HG03045 (cell line): ENCODE results near the gene TRIM62.

Source experiments
- ATAC-seq: cut with Tn5 transposase; IDR thresholded peaks from one replicate; pipeline ENCODE4 v1.9.1; 2021; ENCODE audit warnings: mild to moderate bottlenecking, moderate library complexity; ENCODE audit not compliant: unreplicated experiment

TRIM62 gene

DNA sequence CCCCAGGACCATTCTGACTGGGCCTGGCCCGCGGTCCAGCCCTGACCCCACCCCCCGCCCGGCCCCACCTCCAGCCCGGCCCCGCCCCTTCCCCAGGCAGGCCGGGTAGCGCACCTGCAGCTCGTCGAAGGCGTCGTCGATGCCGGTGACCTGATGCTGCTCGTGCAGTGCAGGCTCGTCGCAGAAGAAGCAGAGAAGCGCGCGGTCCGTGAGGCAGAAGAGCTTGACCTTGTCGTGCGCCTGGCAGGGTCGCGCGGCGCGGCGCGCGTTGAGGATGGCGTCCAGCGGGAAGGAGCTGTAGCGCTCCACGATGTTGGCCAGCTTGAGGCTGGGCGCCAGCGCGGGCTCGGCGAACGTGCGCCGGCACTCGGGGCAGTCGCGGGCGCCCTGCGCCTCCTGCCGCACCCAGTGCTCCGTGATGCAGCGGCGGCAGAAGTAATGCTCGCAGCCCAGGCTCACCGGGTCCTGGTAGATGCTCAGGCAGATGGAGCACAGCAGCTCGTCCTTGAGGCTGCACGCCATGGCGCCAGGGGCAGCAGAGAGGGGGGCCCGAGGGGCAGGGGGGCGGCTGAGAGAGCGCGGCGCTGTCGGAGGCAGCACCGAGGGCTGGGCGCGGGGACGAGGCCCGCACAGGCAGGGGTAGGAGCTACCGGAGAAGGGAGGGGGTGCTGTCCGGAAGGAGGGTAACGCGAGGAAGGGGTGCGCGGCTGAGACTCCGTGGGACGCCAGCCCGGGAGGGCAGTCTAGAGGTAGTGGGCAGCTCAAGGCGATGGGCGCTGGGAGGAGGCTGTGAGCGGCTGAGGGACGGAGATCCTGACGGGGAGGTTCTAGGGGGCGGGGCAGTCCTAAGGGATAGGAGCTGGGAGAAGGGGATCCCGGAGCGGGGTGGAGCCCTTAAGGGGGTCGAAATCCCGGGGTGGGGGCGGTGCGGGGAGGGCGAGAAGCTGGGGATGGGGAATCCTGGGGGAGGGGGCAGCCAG lies 642 bp downstream of the TRIM62 start:
- peak; percentile 79 for ATAC-seq

DNA sequence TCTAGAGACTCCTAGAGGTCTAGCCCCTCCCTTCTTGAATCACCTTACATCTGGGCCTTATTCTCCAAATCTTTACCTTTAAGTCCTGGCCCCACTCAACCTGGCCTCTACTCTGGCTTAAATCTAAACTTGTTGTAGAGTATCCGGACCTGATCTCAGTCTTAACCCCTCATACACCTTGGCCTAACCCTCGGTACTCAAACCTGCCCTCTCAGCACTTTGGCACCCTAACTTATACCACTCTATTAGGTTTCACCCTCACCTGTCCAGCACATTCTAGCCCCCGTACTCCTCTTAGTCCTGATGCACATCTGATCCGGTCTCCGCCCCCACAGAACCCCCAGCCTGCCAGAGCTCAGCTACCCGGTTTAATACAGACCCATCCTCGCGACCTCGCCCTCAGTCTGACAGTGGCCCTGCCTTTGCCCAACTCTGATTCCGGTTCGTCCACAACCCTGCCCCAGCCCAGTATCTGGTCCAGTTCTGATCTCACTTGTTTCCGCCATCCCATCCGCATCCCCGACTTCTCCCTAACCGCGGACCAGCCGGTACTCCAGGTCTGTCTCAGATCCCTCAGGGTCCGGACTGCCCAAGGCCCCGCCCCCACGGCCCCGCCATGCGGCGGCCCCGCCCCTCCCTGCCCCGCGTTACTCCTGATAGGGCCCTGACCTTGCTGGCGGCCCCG lies 1.5 kb downstream of the TRIM62 start:
- ATAC-seq = no peak

DNA sequence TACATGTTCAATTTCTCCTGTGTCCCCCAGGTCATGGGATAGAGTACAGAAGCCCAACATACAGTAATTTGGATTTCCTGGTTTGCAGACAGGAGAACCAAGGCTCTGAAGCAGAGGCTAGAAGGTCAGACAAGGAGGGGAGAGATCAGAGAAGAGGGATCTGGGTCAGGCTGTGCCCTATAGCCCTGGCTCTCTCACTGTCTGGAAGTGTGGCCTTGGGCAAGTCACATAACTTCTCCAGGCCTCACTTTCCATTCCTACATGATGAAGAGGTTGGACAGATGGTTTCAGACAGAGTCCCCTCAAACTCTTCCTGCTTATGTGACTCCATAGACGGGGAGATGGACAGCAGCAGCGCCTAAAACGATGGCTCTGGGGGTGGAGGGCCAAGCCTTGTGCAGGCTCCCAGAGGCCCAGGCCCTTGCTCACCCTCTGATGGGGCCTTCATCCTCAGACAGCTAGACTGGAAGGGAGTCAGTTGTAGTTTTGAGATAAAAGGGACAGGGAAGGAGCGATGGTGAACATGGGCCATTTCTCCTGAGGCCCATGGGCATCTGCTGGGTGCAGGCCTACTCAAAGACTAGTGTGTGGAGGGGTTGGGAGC lies 2.9 kb downstream of the TRIM62 start:
- ATAC-seq = no peak

DNA sequence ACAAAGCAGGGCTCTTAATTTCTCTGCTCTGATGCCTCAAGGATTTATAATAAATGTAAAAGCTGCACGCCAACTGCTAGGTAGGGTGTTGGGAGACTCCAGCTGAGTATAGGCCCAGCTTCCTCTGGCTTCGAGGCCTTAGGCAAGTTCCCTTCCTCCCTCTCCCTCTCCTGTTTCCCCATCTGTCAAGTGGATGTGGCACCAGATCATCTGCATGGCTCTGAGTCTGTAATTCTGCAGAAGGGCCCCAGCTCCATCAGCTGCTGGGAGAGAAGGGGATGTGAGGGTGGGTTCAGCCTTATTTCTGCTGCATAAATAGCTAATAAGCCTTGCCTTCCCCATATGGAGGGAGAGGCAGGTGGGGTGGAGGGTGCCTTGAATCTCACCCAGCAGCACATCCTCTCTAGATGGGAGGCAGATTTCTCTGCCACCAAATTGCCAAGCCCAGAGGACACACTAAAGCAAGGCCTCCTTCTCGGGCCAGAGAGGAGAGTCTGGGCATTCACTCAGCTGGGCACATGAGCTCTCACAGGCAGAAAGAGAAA lies 3.8 kb downstream of the TRIM62 start:
- no peak for ATAC-seq

DNA sequence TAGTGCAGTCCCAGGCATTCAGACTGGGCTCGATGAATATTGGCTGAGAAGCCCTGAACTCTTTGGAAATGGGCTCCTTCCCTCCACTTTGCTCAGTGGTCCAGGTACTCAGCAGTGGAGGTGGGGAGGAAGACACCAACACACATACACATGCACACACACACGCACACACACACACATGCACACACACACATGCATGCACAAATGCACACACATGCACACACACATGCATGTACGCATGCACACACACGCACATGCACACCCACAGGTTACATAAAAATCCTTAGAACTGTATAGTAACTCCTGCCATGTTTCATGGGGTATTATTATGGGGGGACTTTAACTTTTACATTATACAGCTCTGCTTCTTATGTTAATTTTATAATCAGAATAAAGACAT lies 5.0 kb downstream of the TRIM62 start:
- no peak for ATAC-seq

DNA sequence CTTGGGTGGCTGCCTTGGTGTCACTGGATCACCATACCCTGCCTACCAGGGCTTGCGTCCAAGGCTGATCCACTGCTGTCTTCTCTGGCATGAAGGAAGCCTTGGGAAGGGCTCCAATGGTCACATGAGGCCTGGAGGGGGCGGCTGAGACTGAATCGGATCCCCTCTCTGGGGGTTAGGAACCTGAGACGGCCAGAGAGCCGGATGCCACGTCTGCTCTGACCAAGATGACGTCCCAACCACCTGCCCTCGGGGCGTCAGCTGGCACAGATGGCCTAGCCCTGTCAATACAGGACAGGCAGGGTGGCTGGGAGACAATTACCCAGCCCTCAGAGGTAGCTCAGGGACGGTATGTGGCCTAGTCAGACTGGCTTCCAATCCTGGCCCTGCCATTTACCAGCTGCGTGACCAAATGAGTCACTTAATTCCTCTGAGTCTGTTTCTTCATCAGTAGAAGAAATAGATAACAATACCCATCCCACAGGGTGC lies 5.4 kb downstream of the TRIM62 start:
- ATAC-seq = no peak

DNA sequence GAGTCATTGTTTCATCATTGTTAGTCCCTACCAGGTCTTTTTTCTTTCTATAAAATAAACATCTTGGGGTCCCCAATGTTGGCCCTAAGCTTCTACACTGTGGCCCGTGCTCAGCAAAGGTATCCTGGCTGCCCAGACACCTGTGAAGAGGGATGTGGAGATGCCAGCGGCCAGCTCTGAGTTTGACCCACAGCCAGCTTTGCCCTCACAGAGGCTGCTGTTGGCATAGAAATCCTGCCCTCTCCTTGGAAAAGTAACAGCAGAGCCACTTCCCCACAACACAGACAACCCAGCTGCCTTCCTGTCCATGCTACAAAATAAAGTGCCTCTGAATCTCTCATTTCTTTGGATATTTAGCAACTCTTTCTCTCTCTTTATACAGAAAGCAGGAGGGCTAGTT lies 6.0 kb downstream of the TRIM62 start:
- ATAC-seq = no peak

DNA sequence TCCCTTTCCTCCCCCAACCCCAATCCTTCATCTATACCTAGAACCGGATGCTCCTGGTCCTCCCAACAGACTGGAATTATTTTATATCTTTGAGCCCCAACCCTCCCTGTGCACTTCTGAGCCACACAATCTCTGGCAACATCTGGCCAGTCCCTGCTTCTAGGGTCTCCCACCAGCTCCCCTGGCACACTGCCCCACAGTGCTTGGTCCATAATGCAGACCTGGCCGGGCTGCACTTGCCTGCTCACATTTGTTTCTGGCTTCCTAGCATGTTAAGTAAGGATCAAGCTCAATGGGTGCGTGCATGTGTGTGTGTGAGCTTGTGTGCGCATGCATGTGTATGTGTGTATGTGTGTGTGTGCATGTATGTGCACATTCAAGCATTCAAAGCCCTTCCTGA lies 8.8 kb downstream of the TRIM62 start:
- no peak for ATAC-seq

DNA sequence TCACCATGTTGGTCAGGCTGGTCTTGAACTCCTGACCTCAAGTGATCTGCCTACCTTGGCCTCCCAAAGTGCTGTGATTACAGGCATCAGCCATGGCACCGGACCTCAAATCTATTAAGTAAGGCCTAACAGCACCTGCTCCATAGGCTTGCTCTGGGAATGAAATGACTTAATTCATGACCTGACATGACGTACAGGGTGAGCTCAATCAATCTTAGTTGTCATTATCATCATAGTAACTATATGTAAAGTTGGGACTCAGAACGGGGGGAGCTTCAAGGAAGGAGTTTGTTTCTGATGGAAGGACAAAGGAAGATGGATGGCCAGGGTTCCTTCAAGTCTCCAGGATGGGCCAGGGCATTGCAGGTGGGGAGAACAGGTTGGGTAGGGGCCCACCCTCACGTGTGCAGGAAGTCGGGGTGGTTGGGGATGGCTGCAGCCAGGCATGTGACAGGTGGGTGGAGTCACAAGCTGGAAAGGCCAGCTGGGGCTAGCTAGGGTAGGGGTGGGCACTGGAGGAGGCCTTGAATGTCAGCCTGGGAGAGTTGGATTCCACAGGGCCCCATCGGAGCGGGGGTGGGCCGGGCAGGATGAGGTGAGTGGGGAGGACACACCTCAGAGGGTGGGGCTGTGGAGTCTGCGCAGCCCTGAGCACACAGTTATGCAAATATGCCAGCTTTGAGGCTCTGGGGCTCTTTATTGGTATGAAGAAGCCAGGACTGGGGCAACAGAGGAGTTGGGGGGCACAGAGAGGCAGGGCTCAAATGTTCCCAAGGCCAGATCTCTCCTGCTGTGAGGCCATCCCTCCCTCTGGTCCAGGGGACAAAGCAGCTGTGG lies 9.6 kb downstream of the TRIM62 start:
- no peak for ATAC-seq

DNA sequence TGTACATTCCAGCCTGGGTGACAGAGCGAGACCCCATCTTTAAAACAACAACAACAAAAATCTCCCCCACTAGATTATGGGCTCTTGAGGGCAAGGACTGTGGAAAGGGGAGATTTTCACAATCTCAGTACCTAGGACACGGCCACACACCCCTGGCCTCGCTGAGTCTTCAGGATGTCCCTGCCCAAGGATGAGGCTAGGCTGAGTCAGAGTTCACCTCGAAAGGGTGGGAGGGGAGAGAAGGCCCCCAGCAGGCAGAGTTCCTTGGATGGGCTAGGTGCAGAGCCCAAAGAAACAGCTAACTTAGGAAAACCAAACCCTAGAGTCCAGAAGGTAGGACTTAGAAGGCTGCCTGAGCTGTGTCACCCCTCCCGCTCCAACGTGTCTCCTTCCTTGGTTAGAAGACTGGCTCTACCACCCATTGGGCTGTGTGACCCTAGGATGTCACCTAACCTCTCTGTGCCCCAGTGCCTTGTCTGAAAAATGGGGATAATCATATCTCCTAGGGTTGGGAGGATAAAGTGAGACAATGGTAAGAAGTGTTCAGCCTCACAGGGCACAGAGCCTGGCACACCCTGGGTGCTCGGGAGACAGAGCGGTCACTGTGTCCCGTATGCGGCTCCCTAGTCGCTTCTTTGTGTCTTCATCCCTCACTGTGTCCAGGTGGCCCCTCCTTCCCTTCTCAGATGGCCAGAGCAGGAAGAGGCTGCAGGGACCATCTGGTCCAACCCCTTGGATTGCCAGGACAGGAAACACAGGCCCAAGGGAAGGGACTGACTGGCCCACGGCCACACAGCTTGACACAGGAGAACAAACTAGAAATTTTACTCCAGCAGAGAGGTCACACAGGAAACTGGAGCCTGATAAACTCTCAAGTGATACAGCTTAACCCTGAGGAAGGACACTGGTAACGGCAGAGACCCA lies 11.2 kb downstream of the TRIM62 start:
- ATAC-seq = no peak

DNA sequence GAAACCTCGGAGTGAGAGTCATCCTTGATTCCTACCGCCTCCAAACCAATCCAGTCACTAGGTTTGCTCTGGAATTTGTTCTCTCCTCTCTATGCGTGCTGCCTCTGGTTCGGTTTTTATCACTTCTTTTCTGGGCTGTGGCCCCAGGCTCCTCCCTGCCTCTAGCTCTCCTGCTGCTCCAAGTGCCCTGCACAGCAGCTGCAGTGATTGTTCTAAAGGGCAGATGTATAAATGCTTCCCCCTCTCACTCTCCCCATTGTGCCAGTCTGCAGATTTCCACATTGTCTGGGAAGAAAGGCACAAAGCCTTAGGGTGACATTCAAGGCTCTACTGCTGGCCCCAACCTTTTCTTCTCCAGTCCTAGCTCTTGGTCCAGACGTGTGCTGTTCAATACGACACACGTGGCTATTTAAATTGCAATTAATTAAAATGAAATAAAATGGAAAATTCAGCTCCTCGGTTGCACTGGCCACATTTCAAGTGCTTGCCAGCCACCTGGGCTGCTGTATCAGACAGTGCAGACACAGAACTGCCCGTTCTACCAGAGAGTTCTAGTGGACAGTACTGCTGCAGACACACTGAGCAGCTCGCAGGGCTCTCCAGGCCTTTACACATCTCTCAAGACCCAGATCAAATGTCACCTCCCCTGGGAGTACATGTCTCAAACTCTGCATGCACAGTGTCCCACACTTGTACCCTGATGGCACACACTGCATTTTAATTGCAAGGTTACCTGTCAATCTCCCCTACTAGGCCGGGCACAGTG lies 12.4 kb downstream of the TRIM62 start:
- no peak for ATAC-seq

DNA sequence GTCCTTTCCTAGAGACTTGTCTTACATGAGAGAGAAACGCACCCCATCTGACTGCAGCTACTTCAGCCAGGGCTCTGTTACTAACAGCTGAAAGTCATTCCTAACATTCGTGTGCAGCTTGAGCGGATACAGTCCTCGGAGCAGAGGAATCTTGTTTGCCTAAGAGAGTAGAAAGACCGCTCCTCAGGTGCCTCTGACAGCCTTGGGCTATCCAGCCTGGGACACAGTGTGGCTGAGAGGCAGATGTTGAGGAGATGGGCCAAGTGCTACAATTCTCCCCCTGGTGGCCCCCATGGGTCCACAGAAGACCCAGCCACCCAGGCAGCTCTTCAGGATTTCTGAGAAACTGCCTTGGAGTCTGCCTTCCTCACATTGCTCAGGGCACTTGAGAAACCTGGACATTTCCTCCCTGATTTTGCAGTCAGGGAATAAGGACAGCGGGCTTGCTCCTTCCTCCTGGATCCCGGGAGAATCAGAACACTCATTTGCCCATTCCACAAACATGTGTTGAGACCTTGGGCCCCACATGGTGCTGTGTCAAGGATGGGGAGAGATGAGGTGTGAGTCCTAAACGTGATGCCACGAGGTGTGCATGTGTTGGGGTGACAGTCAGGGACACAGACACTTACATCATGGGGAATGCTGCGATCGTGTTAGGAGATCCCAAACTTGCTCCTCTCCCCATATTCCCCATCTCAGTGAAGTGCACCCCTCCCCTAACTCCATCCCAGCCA lies 13.1 kb downstream of the TRIM62 start:
- ATAC-seq = no peak

DNA sequence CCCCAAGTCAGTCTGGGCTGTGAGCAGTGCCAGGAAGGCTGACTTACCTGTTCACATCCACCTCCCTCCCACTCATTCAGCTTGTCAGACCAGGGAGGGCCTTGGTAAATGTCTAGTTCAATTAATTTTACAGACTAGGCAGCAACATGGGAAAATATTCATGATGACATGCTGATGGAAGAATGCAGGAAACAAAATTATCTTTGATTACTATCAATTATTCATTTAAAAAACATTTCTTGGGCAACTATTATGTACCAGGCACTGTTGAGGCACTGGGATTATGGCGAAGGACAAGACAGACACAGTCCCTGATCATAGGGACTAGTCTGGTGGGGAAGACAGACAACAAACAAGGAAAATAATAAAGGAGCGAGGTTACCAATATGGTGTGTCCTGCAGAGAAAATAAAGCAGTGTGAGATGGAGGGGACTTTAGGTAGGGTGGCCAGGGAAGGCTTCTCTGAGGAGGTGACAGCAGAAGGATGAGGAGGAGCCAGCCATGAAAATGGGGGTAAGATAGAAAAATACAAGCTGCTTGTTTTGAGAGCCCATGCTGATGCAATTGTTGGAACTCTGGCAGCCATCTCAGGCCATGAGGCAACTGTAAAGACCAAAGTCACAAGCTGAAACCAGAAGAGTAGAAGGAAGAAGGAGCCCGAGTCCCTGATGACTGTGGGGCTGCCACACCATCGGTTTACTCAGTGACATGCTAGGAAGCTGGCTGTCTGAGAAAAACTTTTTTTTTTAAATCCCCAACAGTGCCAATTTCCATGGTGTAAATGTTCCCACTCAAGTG lies 14.0 kb downstream of the TRIM62 start:
- ATAC-seq = no peak

DNA sequence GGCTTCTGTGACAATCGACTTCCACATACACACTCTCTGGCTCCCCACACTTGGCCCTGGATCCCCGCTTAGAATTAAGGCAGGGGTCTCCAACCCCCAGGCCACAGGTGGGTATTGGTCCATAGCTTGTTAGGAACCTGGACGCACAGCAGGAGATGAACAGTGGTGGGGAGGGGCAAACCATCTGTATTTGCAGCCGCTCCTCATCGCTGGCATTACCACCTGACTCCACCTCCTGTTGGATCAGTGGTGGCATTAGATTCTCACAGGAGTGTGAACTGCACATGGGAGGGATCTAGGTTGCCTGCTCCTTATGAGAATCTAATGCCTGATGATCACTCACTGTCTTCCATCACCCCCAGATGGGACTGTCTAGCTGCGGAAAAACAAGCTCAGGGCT lies 16.0 kb downstream of the TRIM62 start:
- ATAC-seq = no peak

DNA sequence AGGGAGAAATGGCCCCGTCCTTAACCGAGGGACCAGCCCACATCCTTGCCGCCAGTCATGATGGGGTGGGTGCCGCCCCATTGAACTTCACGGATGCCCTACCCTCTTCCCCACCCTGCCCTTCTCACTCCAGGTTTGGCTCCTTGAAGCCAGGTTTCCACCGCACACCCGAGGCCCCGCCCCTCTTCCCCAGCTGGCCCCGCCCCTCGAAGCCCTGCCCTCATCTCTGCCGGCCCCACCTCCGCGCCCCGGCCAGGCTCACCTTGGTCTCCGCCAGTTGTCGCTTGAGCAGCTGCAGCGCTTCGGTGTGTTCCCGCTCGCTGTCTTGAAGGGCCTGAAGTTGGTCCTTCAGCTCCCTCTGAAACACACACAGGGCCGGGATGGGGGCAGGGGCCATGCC lies 16.6 kb downstream of the TRIM62 start:
- no peak for ATAC-seq

DNA sequence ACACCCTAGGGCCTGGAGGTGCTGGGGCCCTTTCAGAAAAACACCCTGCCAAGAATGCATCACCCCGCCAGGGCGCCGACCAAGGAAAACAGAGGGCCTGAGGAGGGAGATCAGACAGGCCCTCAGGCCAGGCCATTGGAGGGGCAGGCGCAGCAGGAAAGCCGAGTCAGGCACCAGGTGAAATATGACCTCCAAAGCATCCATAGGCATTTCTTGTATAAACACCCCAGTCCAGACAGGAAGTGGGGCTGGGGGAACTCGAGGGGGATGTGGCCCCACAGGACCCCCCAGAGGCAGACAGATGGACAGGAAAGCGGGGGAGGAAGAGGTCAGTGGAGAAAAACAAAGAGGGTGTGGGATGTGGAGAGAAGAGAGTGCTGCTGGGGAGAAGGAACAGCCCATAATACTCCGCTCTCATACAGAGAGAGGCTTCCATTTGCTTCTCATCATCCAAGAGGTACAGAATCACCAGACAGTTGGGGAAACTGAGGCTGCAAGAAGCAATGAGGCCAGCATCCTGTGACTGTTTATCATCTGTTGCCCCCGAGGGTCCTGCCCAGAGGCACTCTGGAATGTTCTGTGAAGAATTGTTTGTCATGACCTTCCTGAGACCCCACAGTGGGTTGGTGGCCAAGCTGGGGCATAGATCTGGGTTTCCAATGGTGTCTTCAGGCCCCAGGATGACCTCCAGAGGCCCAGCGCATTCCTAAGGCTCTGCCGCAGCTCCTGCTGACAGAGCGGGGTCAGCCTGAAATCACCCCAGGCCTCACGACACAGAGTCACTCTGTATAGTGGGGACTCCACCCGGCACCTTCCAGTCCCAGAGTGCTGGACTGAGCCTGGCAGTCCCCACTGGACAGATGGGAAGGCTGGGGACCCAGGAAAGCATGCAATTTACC lies 18.0 kb downstream of the TRIM62 start:
- ATAC-seq = no peak
